ENCODE measurements around the gene AIPL1. TPM values are rescaled to one million over a fixed set of nuclear protein-coding genes. Genes with fewer than 3 reads are reported as not detected.

AIPL1 gene
- total and polyA plus RNA-seq, 4 donors, result not detected

- H3K9me3 ChIP-seq (ENCODE audit: control insufficient read depth in 4 of 4, insufficient read depth in 3 of 4, low read length in 3 of 4), result no peaks in the 10 kb centered on the region
- no peak for DNase-seq
- no peak overlapping the region for H3K9ac ChIP-seq (ENCODE audit: insufficient read depth in 1 of 2, low read length in 2 of 2)
- H3K27ac ChIP-seq (ENCODE audit: low read depth in 1 of 2, low read length in 1 of 2), result no peak overlapping the region
- H3K27me3 ChIP-seq (ENCODE audit: control insufficient read depth in 3 of 3, insufficient read depth in 3 of 3, low read length in 2 of 3), result no peaks in the 10 kb centered on the region
- H3K4me1 ChIP-seq (ENCODE audit: control insufficient read depth in 5 of 5, insufficient read depth in 5 of 5, low read length in 5 of 5), result no peaks in the 10 kb centered on the region
- TF ChIP-seq, protein P1, sequence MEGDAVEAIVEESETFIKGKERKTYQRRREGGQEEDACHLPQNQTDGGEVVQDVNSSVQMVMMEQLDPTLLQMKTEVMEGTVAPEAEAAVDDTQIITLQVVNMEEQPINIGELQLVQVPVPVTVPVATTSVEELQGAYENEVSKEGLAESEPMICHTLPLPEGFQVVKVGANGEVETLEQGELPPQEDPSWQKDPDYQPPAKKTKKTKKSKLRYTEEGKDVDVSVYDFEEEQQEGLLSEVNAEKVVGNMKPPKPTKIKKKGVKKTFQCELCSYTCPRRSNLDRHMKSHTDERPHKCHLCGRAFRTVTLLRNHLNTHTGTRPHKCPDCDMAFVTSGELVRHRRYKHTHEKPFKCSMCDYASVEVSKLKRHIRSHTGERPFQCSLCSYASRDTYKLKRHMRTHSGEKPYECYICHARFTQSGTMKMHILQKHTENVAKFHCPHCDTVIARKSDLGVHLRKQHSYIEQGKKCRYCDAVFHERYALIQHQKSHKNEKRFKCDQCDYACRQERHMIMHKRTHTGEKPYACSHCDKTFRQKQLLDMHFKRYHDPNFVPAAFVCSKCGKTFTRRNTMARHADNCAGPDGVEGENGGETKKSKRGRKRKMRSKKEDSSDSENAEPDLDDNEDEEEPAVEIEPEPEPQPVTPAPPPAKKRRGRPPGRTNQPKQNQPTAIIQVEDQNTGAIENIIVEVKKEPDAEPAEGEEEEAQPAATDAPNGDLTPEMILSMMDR (IDR thresholded peaks at IDR 0.05; ENCODE audit: control extremely low read depth, extremely low read depth), result no peak
- H3K36me3 ChIP-seq (ENCODE audit: control insufficient read depth in 4 of 4, insufficient read depth in 4 of 4, low read length in 4 of 4), result peaks cover 0 to 8% (median 0%) of the 10 kb centered on the region in 4 donors
- H3K4me3 ChIP-seq, result no peak overlapping the region
- WGBS, 2 donors, result 85 to 90% methylated on average over 9 of the region's 9 CpGs
- ATAC-seq (ENCODE audit: insufficient read depth, low FRiP score), result no peak
Observed at GRCh38 chr17:6460531-6461161, 25.7 kb upstream of the AIPL1 start.

- WGBS, 2 donors, result 86 to 90% methylated on average over 14 of the region's 14 CpGs
- TF ChIP-seq, protein P1 (IDR thresholded peaks at IDR 0.05; ENCODE audit: control extremely low read depth, extremely low read depth), result no peak
- Histone ChIP-seq H3K27me3 (ENCODE audit: control insufficient read depth in 3 of 3, insufficient read depth in 3 of 3, low read length in 2 of 3) (no peaks in the 10 kb centered on the region), H3K27ac (ENCODE audit: low read depth in 1 of 2, low read length in 1 of 2) (no peak overlapping the region), H3K9me3 (ENCODE audit: control insufficient read depth in 4 of 4, insufficient read depth in 3 of 4, low read length in 3 of 4) (no peaks in the 10 kb centered on the region), H3K4me1 (ENCODE audit: control insufficient read depth in 5 of 5, insufficient read depth in 5 of 5, low read length in 5 of 5) (no peaks in the 10 kb centered on the region), H3K9ac (ENCODE audit: insufficient read depth in 1 of 2, low read length in 2 of 2) (no peak overlapping the region), H3K36me3 (ENCODE audit: control insufficient read depth in 4 of 4, insufficient read depth in 4 of 4, low read length in 4 of 4) (peaks cover 0 to 8% (median 0%) of the 10 kb centered on the region in 4 donors), H3K4me3 (no peak overlapping the region)
- DNase-seq (no peak), ATAC-seq (ENCODE audit: insufficient read depth, low FRiP score) (no peak)
Observed at GRCh38 chr17:6458460-6458950, 23.6 kb upstream of the AIPL1 start.

- Histone ChIP-seq H3K4me1 (ENCODE audit: control insufficient read depth in 5 of 5, insufficient read depth in 5 of 5, low read length in 5 of 5) (no peaks in the 10 kb centered on the region), H3K9me3 (ENCODE audit: control insufficient read depth in 4 of 4, insufficient read depth in 3 of 4, low read length in 3 of 4) (no peaks in the 10 kb centered on the region), H3K36me3 (ENCODE audit: control insufficient read depth in 4 of 4, insufficient read depth in 4 of 4, low read length in 4 of 4) (peaks cover 0 to 8% (median 0%) of the 10 kb centered on the region in 4 donors), H3K9ac (ENCODE audit: insufficient read depth in 1 of 2, low read length in 2 of 2) (no peak overlapping the region), H3K27me3 (ENCODE audit: control insufficient read depth in 3 of 3, insufficient read depth in 3 of 3, low read length in 2 of 3) (no peaks in the 10 kb centered on the region), H3K27ac (ENCODE audit: low read depth in 1 of 2, low read length in 1 of 2) (no peak overlapping the region), H3K4me3 (no peak overlapping the region)
- ATAC-seq (ENCODE audit: insufficient read depth, low FRiP score) (no peak), DNase-seq (no peak)
- TF ChIP-seq, protein P1 (IDR thresholded peaks at IDR 0.05; ENCODE audit: control extremely low read depth, extremely low read depth), result no peak
- 83 to 86% methylated on average over 10 of the region's 10 CpGs for WGBS, 2 donors
Observed at GRCh38 chr17:6457688-6458459, 23.0 kb upstream of the AIPL1 start.

All from lung (tissue), 12 donors.